ENCODE results near the gene OR6C4. TPM values are rescaled to one million over a fixed set of nuclear protein-coding genes. Genes with fewer than 3 reads are reported as not detected.
"Not testable (repeated sequence)": the region's sequence is repeated elsewhere in the genome, so short reads cannot be mapped to it uniquely, and the experiment has no call there.

The OR6C4 gene
- total and polyA plus RNA-seq, 8 donors = 0.04 TPM; not detected in 7

DNA sequence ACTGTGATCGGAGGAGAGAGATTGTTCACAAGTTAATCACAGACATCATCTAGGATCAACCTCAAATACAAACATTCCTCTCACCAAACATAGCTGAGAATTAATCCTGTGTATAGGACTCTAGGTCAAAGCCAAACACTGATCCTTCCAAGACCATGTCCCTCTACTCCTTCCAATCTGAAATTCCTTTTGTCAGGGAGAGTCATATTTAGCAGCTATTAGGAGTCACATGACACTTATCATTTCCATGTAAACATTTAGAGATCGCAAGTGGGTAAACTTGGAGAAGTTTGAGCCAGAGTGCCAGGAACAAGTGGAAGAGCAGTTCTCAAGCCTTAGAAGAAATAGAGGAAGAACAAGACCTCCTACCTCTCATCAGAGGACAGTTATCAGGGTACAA, 36.4 kb downstream of the OR6C4 start:
- ATAC-seq (peak; percentile 63), DNase-seq (no peak)
- Histone ChIP-seq H3K36me3 (no peaks in the 10 kb centered on the region), H3K27me3 (no peaks in the 10 kb centered on the region), H3K4me3 (no peak overlapping the region), H3K27ac (no peak overlapping the region), H3K9me3 (no peaks in the 10 kb centered on the region), H3K4me1 (no peaks in the 10 kb centered on the region)
- intact Hi-C loops (cut with DNase I) = no loop called here
- TF ChIP-seq, protein P1, sequence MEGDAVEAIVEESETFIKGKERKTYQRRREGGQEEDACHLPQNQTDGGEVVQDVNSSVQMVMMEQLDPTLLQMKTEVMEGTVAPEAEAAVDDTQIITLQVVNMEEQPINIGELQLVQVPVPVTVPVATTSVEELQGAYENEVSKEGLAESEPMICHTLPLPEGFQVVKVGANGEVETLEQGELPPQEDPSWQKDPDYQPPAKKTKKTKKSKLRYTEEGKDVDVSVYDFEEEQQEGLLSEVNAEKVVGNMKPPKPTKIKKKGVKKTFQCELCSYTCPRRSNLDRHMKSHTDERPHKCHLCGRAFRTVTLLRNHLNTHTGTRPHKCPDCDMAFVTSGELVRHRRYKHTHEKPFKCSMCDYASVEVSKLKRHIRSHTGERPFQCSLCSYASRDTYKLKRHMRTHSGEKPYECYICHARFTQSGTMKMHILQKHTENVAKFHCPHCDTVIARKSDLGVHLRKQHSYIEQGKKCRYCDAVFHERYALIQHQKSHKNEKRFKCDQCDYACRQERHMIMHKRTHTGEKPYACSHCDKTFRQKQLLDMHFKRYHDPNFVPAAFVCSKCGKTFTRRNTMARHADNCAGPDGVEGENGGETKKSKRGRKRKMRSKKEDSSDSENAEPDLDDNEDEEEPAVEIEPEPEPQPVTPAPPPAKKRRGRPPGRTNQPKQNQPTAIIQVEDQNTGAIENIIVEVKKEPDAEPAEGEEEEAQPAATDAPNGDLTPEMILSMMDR (IDR thresholded peaks at IDR 0.05) = no peak

DNA sequence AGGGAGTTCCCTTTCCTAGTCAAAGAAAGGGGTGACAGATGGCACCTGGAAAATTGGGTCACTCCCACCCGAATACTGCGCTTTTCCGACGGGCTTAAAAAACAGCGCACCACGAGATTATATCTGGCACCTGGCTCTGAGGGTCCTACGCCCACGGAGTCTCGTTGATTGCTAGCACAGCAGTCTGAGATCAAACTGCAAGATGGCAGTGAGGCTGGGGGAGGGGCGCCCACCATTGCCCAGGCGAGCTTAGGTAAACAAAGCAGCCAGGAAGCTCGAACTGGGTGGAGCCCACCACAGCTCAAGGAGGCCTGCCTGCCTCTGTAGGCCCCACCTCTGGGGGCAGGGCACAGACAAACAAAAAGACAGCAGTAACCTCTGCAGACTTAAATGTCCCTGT, 40.8 kb downstream of the OR6C4 start:
- DNase-seq; H3K9me3 ChIP-seq; H3K27ac ChIP-seq; ATAC-seq; H3K4me3 ChIP-seq; intact Hi-C loops (cut with DNase I); H3K27me3 ChIP-seq; H3K4me1 ChIP-seq; H3K36me3 ChIP-seq: not testable (repeated sequence)

Other genes with a start within 250 kb of the OR6C4 start
- not detected for gene OR6C1, start 235.3 kb upstream of the OR6C4 start, total RNA-seq
- not detected for gene OR6C1, start 235.3 kb upstream of the OR6C4 start, polyA plus RNA-seq (ENCODE audit: insufficient read length in 6 of 6)
- not detected for gene OR6C3, start 218.9 kb upstream of the OR6C4 start, total RNA-seq
- gene OR6C3, start 218.9 kb upstream of the OR6C4 start, polyA plus RNA-seq (ENCODE audit: insufficient read length in 6 of 6) = not detected
- gene OR6C75, start 186.6 kb upstream of the OR6C4 start, total RNA-seq = not detected
- under 1 TPM in 4 of 6 donors, not detected in 2; 0.05 to 0.13 (median 0.11) TPM for gene OR6C75, start 186.6 kb upstream of the OR6C4 start, polyA plus RNA-seq (ENCODE audit: insufficient read length in 6 of 6)
- gene OR6C65, start 149.1 kb upstream of the OR6C4 start, total RNA-seq = not detected
- not detected for gene OR6C65, start 149.1 kb upstream of the OR6C4 start, polyA plus RNA-seq (ENCODE audit: insufficient read length in 6 of 6)
- gene OR6C76, start 123.3 kb upstream of the OR6C4 start, total RNA-seq = not detected
- gene OR6C76, start 123.3 kb upstream of the OR6C4 start, polyA plus RNA-seq (ENCODE audit: insufficient read length in 6 of 6) = not detected
- not detected for gene OR6C2, start 105.5 kb upstream of the OR6C4 start, total RNA-seq
- not detected for gene OR6C2, start 105.5 kb upstream of the OR6C4 start, polyA plus RNA-seq (ENCODE audit: insufficient read length in 6 of 6)
- not detected for gene OR6C70, start 79.5 kb upstream of the OR6C4 start, total RNA-seq
- gene OR6C70, start 79.5 kb upstream of the OR6C4 start, polyA plus RNA-seq (ENCODE audit: insufficient read length in 6 of 6) = not detected
- gene OR6C68, start 57.2 kb upstream of the OR6C4 start, total RNA-seq = not detected
- not detected for gene OR6C68, start 57.2 kb upstream of the OR6C4 start, polyA plus RNA-seq (ENCODE audit: insufficient read length in 6 of 6)
- not detected for gene OR2AP1, start 22.9 kb downstream of the OR6C4 start, total RNA-seq
- not detected for gene OR2AP1, start 22.9 kb downstream of the OR6C4 start, polyA plus RNA-seq (ENCODE audit: insufficient read length in 6 of 6)
- gene OR10P1, start 87.3 kb downstream of the OR6C4 start, total RNA-seq = not detected
- gene OR10P1, start 87.3 kb downstream of the OR6C4 start, polyA plus RNA-seq (ENCODE audit: insufficient read length in 6 of 6) = not detected
- gene ITGA7, start 158.3 kb downstream of the OR6C4 start, total RNA-seq = 10 to 100 TPM; 22.4 to 62.4 TPM
- 10 to 100 TPM; 10.3 to 31.5 (median 18.0) TPM for gene ITGA7, start 158.3 kb downstream of the OR6C4 start, polyA plus RNA-seq (ENCODE audit: insufficient read length in 6 of 6)
- 100 to 1,000 TPM; 114 to 123 TPM for gene BLOC1S1, start 166.4 kb downstream of the OR6C4 start, total RNA-seq
- gene BLOC1S1, start 166.4 kb downstream of the OR6C4 start, polyA plus RNA-seq (ENCODE audit: insufficient read length in 6 of 6) = 10 to 100 TPM; 69.4 to 82.0 (median 72.3) TPM
- 1 to 10 TPM; 4.3 to 5.8 TPM for gene RDH5, start 170.8 kb downstream of the OR6C4 start, total RNA-seq
- gene RDH5, start 170.8 kb downstream of the OR6C4 start, polyA plus RNA-seq (ENCODE audit: insufficient read length in 6 of 6) = 10 to 100 TPM in 4 of 6 donors, 1 to 10 TPM in 2; 9.1 to 11.6 (median 10.9) TPM
- gene CD63, start 179.4 kb downstream of the OR6C4 start, total RNA-seq = 1,000 to 10,000 TPM; 1,639 to 1,766 TPM
- gene CD63, start 179.4 kb downstream of the OR6C4 start, polyA plus RNA-seq (ENCODE audit: insufficient read length in 6 of 6) = 100 to 1,000 TPM; 585 to 710 (median 652) TPM
- gene GDF11, start 193.5 kb downstream of the OR6C4 start, total RNA-seq = 10 to 100 TPM in 1 of 2 donors, 1 to 10 TPM in 1; 7.6 to 10.0 TPM
- gene GDF11, start 193.5 kb downstream of the OR6C4 start, polyA plus RNA-seq (ENCODE audit: insufficient read length in 6 of 6) = 10 to 100 TPM; 14.2 to 20.2 (median 17.0) TPM